Testis (tissue), 2 donors: ENCODE data around the gene VRK1.

Source experiments
- CTCF ChIP-seq, 3 experiments: fragments of 450-650 bp in 2 of 3; fragments of 200-600 bp in 1 of 3; sonication (generic) in 1 of 3; IDR thresholded peaks; one replicate each; pipeline ENCODE4 v1.5.1; 2016 to 2019; ENCODE audit warnings: antibody characterized with exemption in 3 of 3, mild to moderate bottlenecking in 2 of 3, moderate library complexity in 1 of 3
- POLR2A ChIP-seq: fragments of 450-650 bp; IDR thresholded peaks from one replicate; pipeline ENCODE4 v1.6.1; 2017; ENCODE audit warnings: antibody characterized with exemption, mild to moderate bottlenecking, moderate library complexity

DNA sequence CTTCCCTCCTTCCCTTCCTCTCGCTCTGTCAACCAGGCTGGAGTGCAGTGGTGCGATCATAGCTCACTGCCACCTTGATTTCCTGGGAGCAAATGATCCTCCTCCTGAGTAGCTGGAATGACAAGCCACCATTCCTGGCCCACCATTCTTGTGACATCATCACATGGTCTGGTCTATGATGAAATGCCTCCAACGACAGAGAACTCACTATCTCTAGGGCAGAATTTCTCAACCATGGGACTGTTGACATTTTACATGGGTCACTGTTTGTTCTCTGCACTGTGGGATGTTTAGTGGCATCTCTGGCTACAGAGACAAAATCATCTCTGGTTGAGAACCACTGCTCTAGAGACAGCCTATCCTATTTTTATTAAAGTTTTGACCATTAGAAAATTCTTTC is 9.7 kb downstream of the VRK1 start:
- TF ChIP-seq CTCF (IDR thresholded peaks at IDR 0.05) (no peak), POLR2A (no peak)
